HUDEP-2 (cell line): ENCODE measurements around the gene CSAG1.
"Not testable (repeated sequence)": the region's sequence is repeated elsewhere in the genome, so short reads cannot be mapped to it uniquely, and the experiment has no call there.

Experiments used
- DNase-seq, 76 experiments: peaks; one replicate each; lab custom pipeline; 2025; ENCODE audit not compliant: unreplicated experiment in 76 of 76; lab: John Stamatoyannopoulos, UW

CSAG1 gene

DNA sequence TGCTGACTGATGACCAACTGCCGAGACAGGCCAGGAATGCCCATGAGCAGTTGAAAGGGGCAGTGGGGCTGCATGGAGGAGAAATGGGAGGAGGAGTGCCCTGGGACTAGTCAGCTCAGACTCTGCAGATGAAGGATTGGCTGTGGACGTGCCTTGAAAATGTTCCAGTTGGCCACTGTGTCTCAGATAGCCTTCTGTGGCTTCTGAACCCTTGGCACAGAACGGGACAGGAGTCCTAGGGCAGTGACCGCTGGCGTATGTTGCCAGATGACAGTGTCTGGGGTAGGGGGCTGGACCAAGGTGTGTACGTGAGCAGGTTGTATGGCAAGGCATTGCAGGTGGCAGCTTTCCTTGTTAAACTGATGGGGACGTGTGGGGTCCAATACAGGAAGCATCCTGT is 27.0 kb downstream of the CSAG1 start:
- DNase-seq = not testable (repeated sequence)

DNA sequence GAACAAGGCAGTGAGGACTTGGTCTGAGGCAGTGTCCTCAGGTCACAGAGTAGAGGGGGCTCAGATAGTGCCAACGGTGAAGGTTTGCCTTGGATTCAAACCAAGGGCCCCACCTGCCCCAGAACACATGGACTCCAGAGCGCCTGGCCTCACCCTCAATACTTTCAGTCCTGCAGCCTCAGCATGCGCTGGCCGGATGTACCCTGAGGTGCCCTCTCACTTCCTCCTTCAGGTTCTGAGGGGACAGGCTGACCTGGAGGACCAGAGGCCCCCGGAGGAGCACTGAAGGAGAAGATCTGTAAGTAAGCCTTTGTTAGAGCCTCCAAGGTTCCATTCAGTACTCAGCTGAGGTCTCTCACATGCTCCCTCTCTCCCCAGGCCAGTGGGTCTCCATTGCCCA is 33.1 kb downstream of the CSAG1 start:
- DNase-seq = not testable (repeated sequence)

DNA sequence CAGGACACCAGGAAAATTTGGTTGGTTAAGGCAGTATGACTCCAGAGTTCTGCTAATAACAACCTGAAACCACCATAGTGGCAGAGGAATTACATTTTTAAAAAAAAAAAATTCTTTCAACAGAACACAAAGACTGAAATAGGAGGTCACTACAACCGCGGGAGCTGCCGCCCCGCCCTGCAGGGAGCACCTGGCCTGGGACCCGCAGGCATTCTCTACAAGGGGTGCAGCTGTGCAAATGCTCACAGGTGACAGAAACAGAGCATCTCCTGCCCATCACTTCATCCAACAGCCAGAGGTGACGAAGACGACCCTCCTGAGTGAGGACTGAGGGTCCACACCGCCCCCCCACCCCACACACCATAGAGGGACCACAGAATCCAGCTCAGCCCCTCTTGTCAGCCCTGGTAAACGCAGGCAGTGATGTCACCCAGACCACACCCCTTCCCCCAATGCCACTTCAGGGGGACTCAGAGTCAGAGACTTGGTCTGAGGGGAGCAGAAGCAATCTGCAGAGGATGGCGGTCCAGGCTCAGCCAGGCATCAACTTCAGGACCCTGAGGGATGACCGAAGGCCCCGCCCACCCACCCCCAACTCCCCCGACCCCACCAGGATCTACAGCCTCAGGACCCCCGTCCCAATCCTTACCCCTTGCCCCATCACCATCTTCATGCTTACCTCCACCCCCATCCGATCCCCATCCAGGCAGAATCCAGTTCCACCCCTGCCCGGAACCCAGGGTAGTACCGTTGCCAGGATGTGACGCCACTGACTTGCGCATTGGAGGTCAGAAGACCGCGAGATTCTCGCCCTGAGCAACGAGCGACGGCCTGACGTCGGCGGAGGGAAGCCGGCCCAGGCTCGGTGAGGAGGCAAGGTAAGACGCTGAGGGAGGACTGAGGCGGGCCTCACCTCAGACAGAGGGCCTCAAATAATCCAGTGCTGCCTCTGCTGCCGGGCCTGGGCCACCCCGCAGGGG is 35.3 kb downstream of the CSAG1 start, which contains the start of gene MAGEA3:
Gene MAGEA3, plus strand, starts transcription at position 843 of the 980 bp plus-strand sequence. CDS start 2,039 bp downstream, outside the sequence.
- DNase-seq = not testable (repeated sequence)

DNA sequence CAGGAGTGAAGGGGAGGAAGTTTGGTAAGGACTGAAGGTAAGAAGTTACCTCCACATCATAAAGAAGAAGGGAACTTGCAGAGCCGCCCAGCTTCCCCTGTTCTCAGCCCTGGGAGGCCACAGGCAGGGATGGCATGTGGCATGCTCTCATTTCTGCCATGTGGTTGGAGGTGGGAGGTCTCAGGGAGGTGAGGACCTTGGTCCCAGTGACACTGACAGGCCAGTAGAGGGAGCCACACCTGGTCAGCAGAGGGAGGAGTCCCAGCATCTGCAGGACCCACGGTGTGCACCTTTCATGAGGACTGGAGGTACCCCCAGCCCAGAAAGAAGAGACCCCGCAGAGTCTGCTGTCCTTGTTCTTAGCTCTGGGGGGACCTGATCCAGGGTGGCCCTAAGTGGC is 52.5 kb downstream of the CSAG1 start:
- not testable (repeated sequence) for DNase-seq
